Measurements from ENCODE around the gene FAM13A. TPM values are rescaled to one million over a fixed set of nuclear protein-coding genes. Genes with fewer than 3 reads are reported as not detected.

The FAM13A gene
- total and polyA plus RNA-seq, 8 donors, result 6.0 to 132 (median 45.7) TPM

DNA sequence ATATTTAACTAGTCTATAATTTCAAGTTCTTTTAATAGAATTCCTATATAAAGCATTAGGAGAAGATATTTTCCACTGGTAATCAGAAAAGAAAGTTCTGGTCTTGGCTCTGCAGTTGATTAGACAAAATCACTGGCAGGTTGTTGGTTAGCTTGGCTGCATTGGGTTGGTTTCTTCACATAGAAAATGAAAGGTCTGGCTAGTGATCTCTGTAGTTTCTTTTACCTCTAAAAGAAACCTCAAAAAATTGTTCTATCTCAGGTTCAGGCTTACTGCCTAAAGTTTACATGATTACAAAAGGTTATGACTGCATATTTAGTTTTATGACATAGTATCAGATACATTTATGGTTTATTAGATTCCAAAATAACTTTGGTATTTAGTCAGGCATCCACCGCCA is 263.5 kb downstream of the FAM13A start:
- Histone ChIP-seq H3K4me3 (no peak overlapping the region), H3K4me1 (peaks cover 0 to 20% (median 4%) of the 10 kb centered on the region in 4 donors), H3K27me3 (no peaks in the 10 kb centered on the region), H3K36me3 (peaks cover 0 to 17% (median 14%) of the 10 kb centered on the region in 4 donors), H3K27ac (no peak overlapping the region), H3K9me3 (no peaks in the 10 kb centered on the region)
- TF ChIP-seq POLR2AphosphoS5 (IDR thresholded peaks at IDR 0.05), result no peak
- TF ChIP-seq, protein P1, sequence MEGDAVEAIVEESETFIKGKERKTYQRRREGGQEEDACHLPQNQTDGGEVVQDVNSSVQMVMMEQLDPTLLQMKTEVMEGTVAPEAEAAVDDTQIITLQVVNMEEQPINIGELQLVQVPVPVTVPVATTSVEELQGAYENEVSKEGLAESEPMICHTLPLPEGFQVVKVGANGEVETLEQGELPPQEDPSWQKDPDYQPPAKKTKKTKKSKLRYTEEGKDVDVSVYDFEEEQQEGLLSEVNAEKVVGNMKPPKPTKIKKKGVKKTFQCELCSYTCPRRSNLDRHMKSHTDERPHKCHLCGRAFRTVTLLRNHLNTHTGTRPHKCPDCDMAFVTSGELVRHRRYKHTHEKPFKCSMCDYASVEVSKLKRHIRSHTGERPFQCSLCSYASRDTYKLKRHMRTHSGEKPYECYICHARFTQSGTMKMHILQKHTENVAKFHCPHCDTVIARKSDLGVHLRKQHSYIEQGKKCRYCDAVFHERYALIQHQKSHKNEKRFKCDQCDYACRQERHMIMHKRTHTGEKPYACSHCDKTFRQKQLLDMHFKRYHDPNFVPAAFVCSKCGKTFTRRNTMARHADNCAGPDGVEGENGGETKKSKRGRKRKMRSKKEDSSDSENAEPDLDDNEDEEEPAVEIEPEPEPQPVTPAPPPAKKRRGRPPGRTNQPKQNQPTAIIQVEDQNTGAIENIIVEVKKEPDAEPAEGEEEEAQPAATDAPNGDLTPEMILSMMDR (IDR thresholded peaks at IDR 0.05), result no peak
- DNase-seq, result no peak
- WGBS, 5 donors, result 78 to 97% (median 95%) methylated on average over 1 of the region's 1 CpG
- intact Hi-C loops (cut with DNase I; ENCODE audit: low total_unique reads), result no loop called here

DNA sequence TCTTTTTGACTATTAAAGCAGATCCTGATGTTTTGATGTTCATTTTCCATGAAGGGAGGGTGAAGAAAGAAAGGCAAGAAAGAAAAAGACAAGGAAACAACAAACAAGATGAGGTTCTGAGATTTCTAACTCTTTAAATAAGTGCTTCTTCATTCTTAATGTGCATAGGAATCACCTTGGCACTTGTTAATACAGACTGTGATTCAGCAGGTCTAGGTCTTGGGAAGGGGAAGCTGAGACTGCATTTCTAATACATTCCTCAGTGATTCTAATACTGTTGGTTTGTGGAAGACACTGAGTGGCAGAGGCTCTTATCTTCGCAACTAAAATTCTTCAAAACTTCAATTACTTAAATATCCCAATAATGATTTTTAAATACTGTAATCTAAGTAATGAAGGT is 264.2 kb downstream of the FAM13A start:
- Histone ChIP-seq H3K27me3 (no peaks in the 10 kb centered on the region), H3K4me1 (peaks cover 0 to 20% (median 4%) of the 10 kb centered on the region in 4 donors), H3K36me3 (peaks cover 0 to 20% (median 18%) of the 10 kb centered on the region in 4 donors), H3K4me3 (no peak overlapping the region), H3K9me3 (no peaks in the 10 kb centered on the region), H3K27ac (peak overlapping the region in 3 of 5 donors; percentile 9 to 10 (median 10))
- no peak for DNase-seq
- no peak for TF ChIP-seq POLR2A (IDR thresholded peaks at IDR 0.05)
- TF ChIP-seq EP300 (IDR thresholded peaks at IDR 0.05), result no peak
- TF ChIP-seq, protein P1 (IDR thresholded peaks at IDR 0.05), result no peak
- no peak for TF ChIP-seq POLR2AphosphoS5 (IDR thresholded peaks at IDR 0.05)
- 94 to 97% (median 97%) methylated on average over 1 of the region's 1 CpG for WGBS, 5 donors
- intact Hi-C loops (cut with DNase I; ENCODE audit: low total_unique reads), result no loop called here

DNA sequence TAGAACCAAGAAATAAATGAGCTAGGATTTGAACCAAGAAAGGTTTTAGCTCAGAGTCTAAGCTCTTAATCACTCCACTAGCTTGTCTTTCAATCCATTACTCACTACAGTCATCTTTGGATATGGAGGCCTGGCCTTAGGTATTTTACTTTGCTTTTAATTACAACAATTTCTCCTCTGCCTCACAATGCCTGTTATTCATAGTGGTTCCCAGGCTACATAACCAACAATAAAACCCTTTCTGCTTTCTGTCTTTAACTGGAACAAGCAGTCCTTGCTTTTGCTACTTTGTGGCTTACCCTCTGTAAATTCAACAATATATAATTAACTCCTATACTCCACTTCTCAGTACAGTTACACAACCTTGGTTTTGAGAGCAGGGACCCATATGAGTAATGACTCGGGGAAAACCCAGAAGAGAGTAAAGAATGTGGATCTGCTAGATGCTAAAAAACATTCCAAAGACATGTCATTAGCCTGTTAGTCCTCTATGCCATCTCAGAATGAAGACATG is 264.7 kb downstream of the FAM13A start:
- Histone ChIP-seq H3K4me1 (peaks cover 0 to 20% (median 4%) of the 10 kb centered on the region in 4 donors), H3K27ac (peak overlapping the region in 3 of 5 donors; percentile 9 to 10 (median 10)), H3K36me3 (peaks cover 0 to 24% (median 23%) of the 10 kb centered on the region in 4 donors), H3K27me3 (no peaks in the 10 kb centered on the region), H3K9me3 (no peaks in the 10 kb centered on the region), H3K4me3 (no peak overlapping the region)
- TF ChIP-seq POLR2AphosphoS5 (IDR thresholded peaks at IDR 0.05), result no peak
- TF ChIP-seq EP300 (IDR thresholded peaks at IDR 0.05), result no peak
- TF ChIP-seq, protein P1 (IDR thresholded peaks at IDR 0.05), result no peak
- TF ChIP-seq POLR2A (IDR thresholded peaks at IDR 0.05), result no peak
- no peak for DNase-seq
- intact Hi-C loops (cut with DNase I; ENCODE audit: low total_unique reads), result no loop called here
- 50 to 70% (median 66%) methylated on average over 1 of the region's 1 CpG for WGBS, 5 donors

DNA sequence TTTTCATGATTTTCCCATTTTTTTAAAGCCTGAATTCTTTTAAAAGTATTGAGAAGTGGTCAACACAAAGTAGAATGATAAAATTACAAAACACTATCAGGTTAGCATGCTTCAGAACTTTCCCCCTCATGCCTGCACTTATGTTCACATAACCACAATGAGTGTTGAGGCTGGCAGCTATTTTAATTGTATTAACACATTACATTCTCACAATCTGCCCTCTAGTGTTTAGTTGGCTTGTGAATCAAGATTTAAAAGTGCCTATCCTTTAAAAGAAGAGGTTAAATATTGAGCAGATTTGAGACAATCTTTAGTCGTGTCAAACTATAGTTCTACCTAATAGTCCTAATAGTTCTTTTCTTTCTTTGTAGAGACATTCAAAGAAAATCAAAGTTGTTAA is 265.7 kb downstream of the FAM13A start:
- no peaks in the 10 kb centered on the region for H3K27me3 ChIP-seq
- peaks cover 0 to 20% (median 4%) of the 10 kb centered on the region in 4 donors for H3K4me1 ChIP-seq
- no peak for DNase-seq
- no peak overlapping the region for H3K4me3 ChIP-seq
- H3K27ac ChIP-seq, result no peak overlapping the region
- TF ChIP-seq, protein P1 (IDR thresholded peaks at IDR 0.05), result no peak
- TF ChIP-seq POLR2AphosphoS5 (IDR thresholded peaks at IDR 0.05) (no peak), POLR2A (IDR thresholded peaks at IDR 0.05) (no peak), EP300 (IDR thresholded peaks at IDR 0.05) (no peak)
- intact Hi-C loops (cut with DNase I; ENCODE audit: low total_unique reads), result no loop called here
- WGBS, 5 donors, result 47 to 62% (median 61%) methylated on average over 1 of the region's 1 CpG
- peaks cover 6 to 35% (median 33%) of the 10 kb centered on the region in 4 donors for H3K36me3 ChIP-seq
- no peaks in the 10 kb centered on the region for H3K9me3 ChIP-seq
